Glutamatergic neuron (in vitro differentiated cells): ENCODE data around the gene AGRN. TPM values are rescaled to one million over a fixed set of nuclear protein-coding genes. Genes with fewer than 3 reads are reported as not detected.
"Not testable (repeated sequence)": the region's sequence is repeated elsewhere in the genome, so short reads cannot be mapped to it uniquely, and the experiment has no call there.

Source experiments
- DNase-seq: peaks from one replicate; pipeline ENCODE4 v3.0.0; 2022
- H3K27ac Mint-ChIP-seq: one replicate; pipeline ENCODE4 v1.8.0; 2020; ENCODE audit warnings: mild to moderate bottlenecking, mixed read lengths, inconsistent platforms; ENCODE audit not compliant: unreplicated experiment
- H3K27me3 Mint-ChIP-seq: one replicate; pipeline ENCODE4 v1.8.0; 2020; ENCODE audit warnings: mild to moderate bottlenecking, moderate library complexity, mixed read lengths, inconsistent platforms; ENCODE audit not compliant: unreplicated experiment
- H3K36me3 Mint-ChIP-seq: one replicate; pipeline ENCODE4 v1.8.0; 2020; ENCODE audit warnings: mild to moderate bottlenecking, mixed read lengths, inconsistent platforms; ENCODE audit not compliant: unreplicated experiment
- H3K4me1 Mint-ChIP-seq: one replicate; pipeline ENCODE4 v1.8.0; 2020; ENCODE audit warnings: mild to moderate bottlenecking, low read depth, mixed read lengths, inconsistent platforms; ENCODE audit not compliant: unreplicated experiment
- H3K4me3 Mint-ChIP-seq: one replicate; pipeline ENCODE4 v1.8.0; 2020; ENCODE audit warnings: mild to moderate bottlenecking, mixed read lengths, inconsistent platforms; ENCODE audit not compliant: unreplicated experiment
- H3K9me3 Mint-ChIP-seq: one replicate; pipeline ENCODE4 v1.8.0; 2020; ENCODE audit warnings: mild to moderate bottlenecking, moderate library complexity, mixed read lengths, inconsistent platforms; ENCODE audit not compliant: unreplicated experiment
- CTCF ChIP-seq: fragments of 200-600 bp; sonication (generic); IDR thresholded peaks from one replicate; pipeline ENCODE4 v1.5.0; 2021; ENCODE audit not compliant: partially characterized antibody, unreplicated experiment
- total RNA-seq: library from RNA; stranded (reverse); fragmentation: NEBNext Ultra II Directional; extraction: Animal tissue kit (Norgen Biotek cat#: 25700); gene quantifications from one replicate; pipeline ENCODE4 v1.2.1, GENCODE V29; 2021; ENCODE audit not compliant: unreplicated experiment

The AGRN gene
- total RNA-seq, 1 donor from 2014 or later, result 914 TPM

GRCh38 chr1:1075148-1075935, 55.4 kb downstream of the AGRN start:
- no peak overlapping the region for H3K27ac Mint-ChIP-seq
- H3K36me3 Mint-ChIP-seq, result no peaks in the 10 kb centered on the region
- no peak for TF ChIP-seq CTCF
- H3K27me3 Mint-ChIP-seq, result peaks cover 4% of the 10 kb centered on the region
- peaks cover 3% of the 10 kb centered on the region for H3K9me3 Mint-ChIP-seq
- H3K4me1 Mint-ChIP-seq, result no peaks in the 10 kb centered on the region
- no peak overlapping the region for H3K4me3 Mint-ChIP-seq
- DNase-seq, result peak; percentile 28

DNA sequence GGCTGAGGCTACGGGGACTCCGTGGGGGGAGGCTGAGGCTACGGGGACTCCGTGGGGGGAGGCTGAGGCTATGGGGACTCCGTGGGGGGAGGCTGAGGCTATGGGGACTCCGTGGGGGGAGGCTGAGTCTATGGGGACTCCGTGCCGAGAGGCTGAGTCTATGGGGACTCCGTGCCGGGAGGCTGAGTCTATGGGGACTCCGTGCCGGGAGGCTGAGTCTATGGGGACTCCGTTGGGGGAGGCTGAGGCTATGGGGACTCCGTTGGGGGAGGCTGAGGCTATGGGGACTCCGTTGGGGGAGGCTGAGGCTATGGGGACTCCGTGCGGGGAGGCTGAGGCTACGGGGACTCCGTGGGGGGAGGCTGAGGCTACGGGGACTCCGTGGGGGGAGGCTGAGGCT, 57.5 kb downstream of the AGRN start:
- not testable (repeated sequence) for H3K9me3 Mint-ChIP-seq, H3K27me3 Mint-ChIP-seq, H3K4me3 Mint-ChIP-seq, H3K36me3 Mint-ChIP-seq, DNase-seq, H3K27ac Mint-ChIP-seq, H3K4me1 Mint-ChIP-seq

GRCh38 chr1:1079408-1080121, 59.6 kb downstream of the AGRN start:
- Mint-ChIP-seq H3K27ac (no peak overlapping the region), H3K9me3 (peaks cover 4% of the 10 kb centered on the region), H3K27me3 (peaks cover 4% of the 10 kb centered on the region), H3K4me3 (no peak overlapping the region), H3K36me3 (no peaks in the 10 kb centered on the region), H3K4me1 (no peaks in the 10 kb centered on the region)
- peak; percentile 72 for DNase-seq
- no peak for TF ChIP-seq CTCF

- DNase-seq, result peak; percentile 74
- Mint-ChIP-seq H3K4me1 (no peaks in the 10 kb centered on the region), H3K9me3 (peaks cover 1% of the 10 kb centered on the region), H3K27me3 (peaks cover 2% of the 10 kb centered on the region), H3K36me3 (no peaks in the 10 kb centered on the region), H3K27ac (no peak overlapping the region), H3K4me3 (peak overlapping the region; percentile 64)
- no peak for TF ChIP-seq CTCF
Measured at GRCh38 chr1:1080122-1080757, 60.3 kb downstream of the AGRN start.

DNA sequence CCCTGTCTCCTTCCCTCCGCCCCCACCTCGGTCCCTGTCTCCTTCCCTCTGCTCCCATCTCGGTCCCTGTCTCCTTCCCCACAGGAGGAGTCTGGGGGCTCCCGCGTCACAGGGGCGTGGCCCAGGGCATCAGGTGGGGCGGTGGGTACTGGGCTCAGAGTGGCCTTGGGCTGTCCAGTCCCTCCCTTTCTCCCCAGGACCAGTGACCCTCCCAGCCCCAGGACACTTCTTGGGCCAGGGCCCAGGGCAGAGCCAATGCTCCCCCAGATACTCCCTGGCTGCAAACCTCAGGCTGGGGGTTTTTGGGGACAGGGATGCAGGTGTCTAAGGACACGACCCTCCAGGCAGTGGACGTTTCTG, 61.0 kb downstream of the AGRN start:
- peaks cover 2% of the 10 kb centered on the region for H3K27me3 Mint-ChIP-seq
- TF ChIP-seq CTCF, result no peak
- H3K27ac Mint-ChIP-seq, result no peak overlapping the region
- no peak for DNase-seq
- no peak overlapping the region for H3K4me3 Mint-ChIP-seq
- H3K36me3 Mint-ChIP-seq, result no peaks in the 10 kb centered on the region
- H3K4me1 Mint-ChIP-seq, result no peaks in the 10 kb centered on the region
- peaks cover 1% of the 10 kb centered on the region for H3K9me3 Mint-ChIP-seq
